Measurements from ENCODE around the gene EZH1. TPM values are rescaled to one million over a fixed set of nuclear protein-coding genes. Genes with fewer than 3 reads are reported as not detected.
"Not testable (repeated sequence)": the region's sequence is repeated elsewhere in the genome, so short reads cannot be mapped to it uniquely, and the experiment has no call there.

The EZH1 gene
- total RNA-seq, 1 donor from 2014 or later = 30.4 TPM

DNA sequence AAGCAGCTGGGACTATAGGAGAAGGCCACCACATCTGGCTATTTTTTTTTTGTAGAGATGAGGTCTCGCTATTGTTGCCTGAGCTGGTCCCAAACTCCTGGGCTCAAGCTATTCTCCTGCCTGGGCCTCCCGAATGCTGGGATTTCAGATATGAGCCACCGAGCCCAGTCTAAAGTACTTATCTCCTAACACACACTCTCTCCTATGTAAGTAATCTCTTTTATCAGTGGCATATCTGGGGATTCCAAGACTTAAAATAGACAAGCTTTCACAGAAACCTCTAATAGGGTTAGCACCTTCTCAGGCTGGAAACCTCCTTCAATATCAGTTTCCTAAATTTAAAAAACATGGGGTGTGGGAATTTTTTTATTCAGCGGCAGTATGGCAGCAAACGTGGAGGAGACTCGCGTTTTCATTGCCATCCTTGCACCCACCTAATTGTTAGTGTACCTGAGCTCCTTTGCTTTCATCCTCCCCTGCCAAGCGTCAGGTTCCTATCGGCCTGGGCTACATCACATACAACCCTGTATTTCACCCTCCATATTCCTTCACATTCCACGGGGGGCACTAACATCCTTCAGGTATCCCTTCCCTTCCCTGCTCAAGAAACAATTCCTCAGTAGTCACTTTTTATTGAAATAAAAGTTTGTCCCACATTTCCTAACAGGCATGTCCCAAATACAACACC, 1.1 kb downstream of the EZH1 start:
- Mint-ChIP-seq H3K36me3 (ENCODE audit: low read depth) (peaks cover 2% of the 10 kb centered on the region), H3K4me1 (peaks cover 9% of the 10 kb centered on the region)
- DNase-seq (ENCODE audit: low read depth, low spot score) = no peak

DNA sequence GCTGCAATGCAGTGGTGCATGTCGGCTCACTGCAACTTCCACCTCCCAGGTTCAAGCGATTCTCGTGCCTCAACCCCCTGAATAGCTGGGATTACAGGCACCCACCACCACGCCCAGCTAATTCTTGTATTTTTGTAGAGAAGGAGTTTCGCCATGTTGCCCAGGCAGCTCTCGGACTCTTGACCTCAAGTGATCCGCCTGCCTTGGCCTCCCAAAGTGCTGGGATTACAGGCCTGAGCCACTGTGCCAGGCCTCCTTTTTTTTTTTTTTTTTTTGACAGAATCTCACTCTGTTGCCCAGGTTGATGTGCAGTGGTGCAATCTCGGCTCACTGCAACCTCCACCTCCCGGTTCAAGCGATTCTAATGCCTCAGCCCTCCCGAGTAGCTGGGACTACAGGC, 1.9 kb downstream of the EZH1 start:
- Mint-ChIP-seq H3K27me3 (ENCODE audit: low read depth) (peaks cover 13% of the 10 kb centered on the region), H3K4me3 (peak overlapping the region; percentile 70)
- H3K4me1 Mint-ChIP-seq; H3K27ac Mint-ChIP-seq (ENCODE audit: unreplicated experiment); DNase-seq (ENCODE audit: low read depth, low spot score); H3K36me3 Mint-ChIP-seq (ENCODE audit: low read depth); H3K9me3 Mint-ChIP-seq: not testable (repeated sequence)

More for the DNA sequence above, 1.1 kb downstream of the EZH1 start:
- peaks cover 15% of the 10 kb centered on the region for H3K27me3 Mint-ChIP-seq (ENCODE audit: low read depth)
- TF ChIP-seq, protein P1, sequence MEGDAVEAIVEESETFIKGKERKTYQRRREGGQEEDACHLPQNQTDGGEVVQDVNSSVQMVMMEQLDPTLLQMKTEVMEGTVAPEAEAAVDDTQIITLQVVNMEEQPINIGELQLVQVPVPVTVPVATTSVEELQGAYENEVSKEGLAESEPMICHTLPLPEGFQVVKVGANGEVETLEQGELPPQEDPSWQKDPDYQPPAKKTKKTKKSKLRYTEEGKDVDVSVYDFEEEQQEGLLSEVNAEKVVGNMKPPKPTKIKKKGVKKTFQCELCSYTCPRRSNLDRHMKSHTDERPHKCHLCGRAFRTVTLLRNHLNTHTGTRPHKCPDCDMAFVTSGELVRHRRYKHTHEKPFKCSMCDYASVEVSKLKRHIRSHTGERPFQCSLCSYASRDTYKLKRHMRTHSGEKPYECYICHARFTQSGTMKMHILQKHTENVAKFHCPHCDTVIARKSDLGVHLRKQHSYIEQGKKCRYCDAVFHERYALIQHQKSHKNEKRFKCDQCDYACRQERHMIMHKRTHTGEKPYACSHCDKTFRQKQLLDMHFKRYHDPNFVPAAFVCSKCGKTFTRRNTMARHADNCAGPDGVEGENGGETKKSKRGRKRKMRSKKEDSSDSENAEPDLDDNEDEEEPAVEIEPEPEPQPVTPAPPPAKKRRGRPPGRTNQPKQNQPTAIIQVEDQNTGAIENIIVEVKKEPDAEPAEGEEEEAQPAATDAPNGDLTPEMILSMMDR (conservative IDR thresholded peaks at IDR 0.05) = peak; percentile 26
- peak overlapping the region; percentile 99 for H3K27ac Mint-ChIP-seq (ENCODE audit: unreplicated experiment)
- H3K9me3 Mint-ChIP-seq = no peaks in the 10 kb centered on the region
- H3K4me3 Mint-ChIP-seq = peak overlapping the region; percentile 96

DNA sequence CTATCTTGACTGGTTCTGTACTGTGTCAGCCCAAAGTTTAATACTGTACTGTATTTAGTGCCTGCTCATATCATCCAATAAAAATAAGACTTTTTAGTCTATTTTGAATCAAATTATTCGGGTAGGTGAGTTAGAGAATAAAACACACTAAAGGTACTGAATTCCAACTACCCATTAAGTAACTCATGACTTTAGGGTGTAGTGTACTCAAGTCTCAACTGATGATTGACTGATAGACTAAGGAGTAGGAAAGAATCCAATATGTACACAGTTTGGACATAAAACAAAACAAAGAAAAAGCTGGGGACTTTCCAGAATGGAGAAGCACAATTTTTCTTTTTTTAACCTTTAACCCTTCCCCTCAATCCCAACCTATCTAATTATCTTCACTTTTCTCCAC, 4.1 kb downstream of the EZH1 start:
- Mint-ChIP-seq H3K4me3 (no peak overlapping the region), H3K36me3 (ENCODE audit: low read depth) (peaks cover 2% of the 10 kb centered on the region), H3K27ac (ENCODE audit: unreplicated experiment) (no peak overlapping the region), H3K4me1 (peaks cover 9% of the 10 kb centered on the region), H3K27me3 (ENCODE audit: low read depth) (peaks cover 5% of the 10 kb centered on the region), H3K9me3 (no peaks in the 10 kb centered on the region)
- DNase-seq (ENCODE audit: low read depth, low spot score) = no peak
- TF ChIP-seq, protein P1 (conservative IDR thresholded peaks at IDR 0.05) = no peak

DNA sequence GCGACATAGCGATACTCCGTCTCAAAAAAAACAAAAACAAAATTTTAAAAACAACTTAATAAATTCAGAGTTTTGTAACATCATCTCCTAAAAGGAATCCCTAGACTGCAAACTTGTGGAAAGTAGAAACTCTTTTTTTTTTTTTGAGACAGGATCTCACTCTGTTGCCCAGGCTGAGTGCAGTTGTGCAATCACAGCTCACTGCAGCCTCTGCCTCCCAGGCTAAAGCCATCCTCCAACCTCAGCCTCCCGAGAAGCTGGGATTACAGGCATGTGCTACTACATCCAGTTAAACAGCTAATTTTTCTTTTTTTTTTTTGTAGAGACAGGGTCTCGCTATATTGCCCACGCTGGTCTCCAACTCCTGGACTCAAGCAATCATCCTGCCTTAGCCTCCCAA, 19.7 kb downstream of the EZH1 start:
- no peak overlapping the region for H3K4me3 Mint-ChIP-seq
- no peak overlapping the region for H3K27ac Mint-ChIP-seq (ENCODE audit: unreplicated experiment)
- H3K4me1 Mint-ChIP-seq = no peaks in the 10 kb centered on the region
- peaks cover 5% of the 10 kb centered on the region for H3K36me3 Mint-ChIP-seq (ENCODE audit: low read depth)
- no peak for DNase-seq (ENCODE audit: low read depth, low spot score)
- H3K27me3 Mint-ChIP-seq (ENCODE audit: low read depth) = no peaks in the 10 kb centered on the region
- TF ChIP-seq, protein P1 (conservative IDR thresholded peaks at IDR 0.05) = no peak
- no peaks in the 10 kb centered on the region for H3K9me3 Mint-ChIP-seq

DNA sequence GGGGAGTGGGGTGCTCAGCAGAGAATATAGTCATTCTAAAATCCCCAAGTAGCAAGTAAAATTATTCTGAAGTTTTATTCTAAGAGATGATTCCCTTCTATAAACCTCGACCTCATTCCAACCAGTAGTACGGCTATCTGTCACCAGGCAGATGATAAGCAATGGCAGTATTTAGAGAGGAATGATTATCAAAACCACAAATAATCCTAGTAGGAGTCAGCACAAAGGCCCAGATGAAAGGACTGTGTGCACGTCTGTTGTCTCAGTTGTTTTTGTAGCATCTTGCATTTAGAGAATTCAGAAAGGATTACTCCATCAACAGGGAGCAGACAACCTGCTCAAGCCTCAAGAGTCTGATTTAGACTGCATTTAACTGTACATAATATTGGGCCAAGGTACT, 21.2 kb downstream of the EZH1 start:
- TF ChIP-seq, protein P1 (conservative IDR thresholded peaks at IDR 0.05) = no peak
- no peaks in the 10 kb centered on the region for H3K27me3 Mint-ChIP-seq (ENCODE audit: low read depth)
- no peak for DNase-seq (ENCODE audit: low read depth, low spot score)
- H3K4me3 Mint-ChIP-seq = no peak overlapping the region
- H3K9me3 Mint-ChIP-seq = no peaks in the 10 kb centered on the region
- H3K27ac Mint-ChIP-seq (ENCODE audit: unreplicated experiment) = no peak overlapping the region
- H3K4me1 Mint-ChIP-seq = no peaks in the 10 kb centered on the region
- peaks cover 5% of the 10 kb centered on the region for H3K36me3 Mint-ChIP-seq (ENCODE audit: low read depth)

DNA sequence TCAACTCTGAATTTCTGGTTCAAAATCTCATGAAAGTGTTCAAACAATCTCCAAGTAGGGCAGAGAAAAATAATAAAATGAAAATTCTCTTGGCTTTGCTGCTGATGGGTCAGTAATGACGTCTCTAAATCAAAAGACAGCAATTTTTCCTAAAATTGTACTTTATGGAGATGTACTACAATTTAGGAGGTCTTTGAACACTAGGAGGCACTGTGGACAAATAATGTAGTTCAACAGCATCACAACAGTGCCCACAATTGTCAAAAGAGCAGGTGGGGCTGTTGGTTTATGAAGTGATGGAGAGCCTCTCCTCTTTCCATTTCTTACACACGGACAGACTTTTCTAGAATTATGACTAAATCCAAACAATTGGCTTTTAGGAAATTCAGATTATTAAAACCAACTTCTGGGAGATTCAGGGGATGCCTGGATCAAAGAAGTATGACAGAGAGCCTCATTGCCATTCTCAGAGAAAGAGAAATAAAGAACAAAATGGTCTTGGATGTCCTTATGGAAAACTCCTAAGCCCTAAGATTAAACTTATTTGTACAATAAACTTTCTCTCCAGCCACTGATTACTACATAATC, 23.8 kb downstream of the EZH1 start:
- Mint-ChIP-seq H3K4me1 (no peaks in the 10 kb centered on the region), H3K27ac (ENCODE audit: unreplicated experiment) (no peak overlapping the region), H3K9me3 (no peaks in the 10 kb centered on the region), H3K27me3 (ENCODE audit: low read depth) (no peaks in the 10 kb centered on the region), H3K4me3 (no peak overlapping the region), H3K36me3 (ENCODE audit: low read depth) (peaks cover 7% of the 10 kb centered on the region)
- DNase-seq (ENCODE audit: low read depth, low spot score) = peak; percentile 18
- TF ChIP-seq, protein P1 (conservative IDR thresholded peaks at IDR 0.05) = peak; percentile 81

All from neural crest cell (in vitro differentiated cells).